Measurements from ENCODE around the gene RND2.

DNA sequence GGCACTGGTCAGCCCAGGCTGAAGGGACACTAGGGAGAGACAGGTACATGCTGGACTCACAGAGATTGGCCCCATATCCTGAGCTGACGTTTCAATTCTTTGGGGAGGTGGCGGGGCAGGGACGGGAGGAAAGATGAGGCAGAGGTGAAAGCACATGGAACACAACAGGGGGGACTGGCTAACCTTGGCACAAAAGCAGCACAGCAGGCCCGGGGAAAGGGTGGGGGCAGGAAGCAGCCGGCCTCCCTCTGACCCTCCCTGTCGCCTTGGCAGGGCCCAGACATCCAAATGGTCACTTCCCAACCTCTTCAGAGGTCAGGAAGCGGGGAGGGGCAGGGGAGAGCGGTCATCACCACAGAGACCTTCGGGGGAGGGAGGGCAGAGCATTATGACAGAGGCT lies 9.5 kb upstream of the RND2 start:
- TF ChIP-seq, protein P1, sequence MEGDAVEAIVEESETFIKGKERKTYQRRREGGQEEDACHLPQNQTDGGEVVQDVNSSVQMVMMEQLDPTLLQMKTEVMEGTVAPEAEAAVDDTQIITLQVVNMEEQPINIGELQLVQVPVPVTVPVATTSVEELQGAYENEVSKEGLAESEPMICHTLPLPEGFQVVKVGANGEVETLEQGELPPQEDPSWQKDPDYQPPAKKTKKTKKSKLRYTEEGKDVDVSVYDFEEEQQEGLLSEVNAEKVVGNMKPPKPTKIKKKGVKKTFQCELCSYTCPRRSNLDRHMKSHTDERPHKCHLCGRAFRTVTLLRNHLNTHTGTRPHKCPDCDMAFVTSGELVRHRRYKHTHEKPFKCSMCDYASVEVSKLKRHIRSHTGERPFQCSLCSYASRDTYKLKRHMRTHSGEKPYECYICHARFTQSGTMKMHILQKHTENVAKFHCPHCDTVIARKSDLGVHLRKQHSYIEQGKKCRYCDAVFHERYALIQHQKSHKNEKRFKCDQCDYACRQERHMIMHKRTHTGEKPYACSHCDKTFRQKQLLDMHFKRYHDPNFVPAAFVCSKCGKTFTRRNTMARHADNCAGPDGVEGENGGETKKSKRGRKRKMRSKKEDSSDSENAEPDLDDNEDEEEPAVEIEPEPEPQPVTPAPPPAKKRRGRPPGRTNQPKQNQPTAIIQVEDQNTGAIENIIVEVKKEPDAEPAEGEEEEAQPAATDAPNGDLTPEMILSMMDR (conservative IDR thresholded peaks at IDR 0.05; ENCODE audit: low read depth in 2 of 2), result no peak
- TF ChIP-seq, protein P2, sequence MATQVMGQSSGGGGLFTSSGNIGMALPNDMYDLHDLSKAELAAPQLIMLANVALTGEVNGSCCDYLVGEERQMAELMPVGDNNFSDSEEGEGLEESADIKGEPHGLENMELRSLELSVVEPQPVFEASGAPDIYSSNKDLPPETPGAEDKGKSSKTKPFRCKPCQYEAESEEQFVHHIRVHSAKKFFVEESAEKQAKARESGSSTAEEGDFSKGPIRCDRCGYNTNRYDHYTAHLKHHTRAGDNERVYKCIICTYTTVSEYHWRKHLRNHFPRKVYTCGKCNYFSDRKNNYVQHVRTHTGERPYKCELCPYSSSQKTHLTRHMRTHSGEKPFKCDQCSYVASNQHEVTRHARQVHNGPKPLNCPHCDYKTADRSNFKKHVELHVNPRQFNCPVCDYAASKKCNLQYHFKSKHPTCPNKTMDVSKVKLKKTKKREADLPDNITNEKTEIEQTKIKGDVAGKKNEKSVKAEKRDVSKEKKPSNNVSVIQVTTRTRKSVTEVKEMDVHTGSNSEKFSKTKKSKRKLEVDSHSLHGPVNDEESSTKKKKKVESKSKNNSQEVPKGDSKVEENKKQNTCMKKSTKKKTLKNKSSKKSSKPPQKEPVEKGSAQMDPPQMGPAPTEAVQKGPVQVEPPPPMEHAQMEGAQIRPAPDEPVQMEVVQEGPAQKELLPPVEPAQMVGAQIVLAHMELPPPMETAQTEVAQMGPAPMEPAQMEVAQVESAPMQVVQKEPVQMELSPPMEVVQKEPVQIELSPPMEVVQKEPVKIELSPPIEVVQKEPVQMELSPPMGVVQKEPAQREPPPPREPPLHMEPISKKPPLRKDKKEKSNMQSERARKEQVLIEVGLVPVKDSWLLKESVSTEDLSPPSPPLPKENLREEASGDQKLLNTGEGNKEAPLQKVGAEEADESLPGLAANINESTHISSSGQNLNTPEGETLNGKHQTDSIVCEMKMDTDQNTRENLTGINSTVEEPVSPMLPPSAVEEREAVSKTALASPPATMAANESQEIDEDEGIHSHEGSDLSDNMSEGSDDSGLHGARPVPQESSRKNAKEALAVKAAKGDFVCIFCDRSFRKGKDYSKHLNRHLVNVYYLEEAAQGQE (IDR thresholded peaks at IDR 0.05; ENCODE audit: unreplicated experiment), result no peak

All from GM23338 (cell line).